Fibroblast of skin of left biceps (primary cell): ENCODE measurements around the gene ATP5PD.
"Not testable (repeated sequence)": the region's sequence is repeated elsewhere in the genome, so short reads cannot be mapped to it uniquely, and the experiment has no call there.

Experiments used
- DNase-seq, 2 experiments: peaks; one replicate each; pipeline ENCODE4 v3.0.0-alpha.2; 2013; ENCODE audit warnings: low read depth in 2 of 2

ATP5PD gene

DNA sequence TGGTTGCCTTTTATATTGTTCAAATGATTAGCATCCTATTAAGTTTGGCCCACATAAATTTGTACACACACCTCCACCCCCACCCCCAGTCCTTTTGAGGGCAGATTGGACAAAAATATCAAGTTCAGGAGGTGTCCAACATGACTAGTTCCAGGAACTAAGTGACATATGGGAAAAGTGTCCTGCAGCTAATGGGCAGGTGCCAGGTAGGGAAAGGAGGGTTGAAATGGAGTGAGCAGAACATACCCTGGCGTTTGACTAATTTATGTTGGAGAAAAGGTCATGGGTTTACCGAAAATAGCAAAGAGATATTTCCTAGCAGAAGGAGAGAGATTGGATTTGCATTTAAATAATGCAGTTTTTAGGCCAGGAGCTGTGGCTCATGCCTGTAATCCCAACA, 5.2 kb upstream of the ATP5PD start:
- DNase-seq: no peak

DNA sequence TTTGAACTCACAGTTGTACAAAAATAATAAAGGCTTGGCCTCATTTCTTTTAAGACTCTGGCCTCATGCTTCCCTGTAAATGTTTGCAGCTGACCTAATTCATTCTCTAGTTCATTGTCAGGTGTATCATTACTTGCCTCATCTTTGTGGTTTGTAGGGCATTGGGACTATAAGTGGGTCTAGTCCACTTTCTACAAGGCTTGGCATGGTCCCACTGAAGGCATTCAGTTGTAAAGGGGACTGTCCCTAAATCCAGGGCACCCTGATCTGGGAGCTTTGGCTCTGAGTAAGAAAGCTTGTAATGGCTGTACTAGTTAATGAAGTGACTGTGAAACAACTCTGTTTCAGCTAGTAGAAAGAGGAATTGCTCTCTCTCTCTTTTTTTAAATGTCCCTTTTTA, 2.9 kb upstream of the ATP5PD start:
- DNase-seq: no peak

DNA sequence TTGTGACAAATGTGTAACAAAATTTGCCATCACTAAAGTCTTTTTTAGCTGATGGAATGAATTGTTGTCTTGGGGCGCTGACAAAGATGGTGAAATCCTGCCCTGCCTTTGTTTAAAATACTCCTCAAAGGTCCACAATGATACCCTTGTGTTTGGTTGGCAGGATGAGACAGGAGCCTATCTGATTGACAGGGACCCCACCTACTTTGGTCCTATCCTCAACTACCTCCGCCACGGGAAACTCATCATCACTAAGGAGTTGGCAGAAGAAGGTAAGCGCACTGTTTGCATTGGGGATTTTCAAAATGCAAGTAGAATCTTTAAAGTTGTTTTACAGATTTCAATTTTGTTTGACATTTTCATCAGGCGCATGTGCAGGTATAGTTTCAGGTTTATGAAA, 2.3 kb upstream of the ATP5PD start:
- DNase-seq: no peak

DNA sequence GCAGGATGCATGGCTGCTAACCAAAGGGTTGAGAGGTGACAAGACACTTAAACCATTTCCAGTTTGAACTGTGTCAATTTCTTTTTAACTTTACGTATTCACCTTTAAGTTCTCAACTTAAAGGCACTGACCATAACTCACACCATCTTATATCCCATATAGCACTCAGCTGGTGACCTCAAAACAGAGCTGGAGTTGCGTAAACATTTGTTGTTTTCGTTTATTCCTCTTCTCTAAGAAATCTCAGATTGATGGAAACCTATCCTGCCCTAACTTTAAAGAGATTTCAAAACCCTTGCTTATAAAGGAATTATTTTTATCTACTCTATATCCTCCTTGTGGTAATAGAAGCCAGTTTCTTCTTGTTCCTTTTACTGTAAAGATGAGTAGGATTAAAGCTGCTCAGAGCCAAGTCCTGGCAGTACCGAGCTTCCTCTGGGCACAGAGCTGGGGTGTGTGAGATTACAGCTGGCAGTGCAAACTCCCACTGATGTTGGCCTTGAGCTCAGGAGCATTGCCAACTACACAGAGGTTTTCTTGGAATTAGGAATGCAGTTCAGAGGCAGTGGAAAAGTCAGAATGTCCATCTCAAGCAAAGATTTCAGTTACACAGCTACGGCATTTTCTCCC, 1.6 kb upstream of the ATP5PD start:
- no peak for DNase-seq

DNA sequence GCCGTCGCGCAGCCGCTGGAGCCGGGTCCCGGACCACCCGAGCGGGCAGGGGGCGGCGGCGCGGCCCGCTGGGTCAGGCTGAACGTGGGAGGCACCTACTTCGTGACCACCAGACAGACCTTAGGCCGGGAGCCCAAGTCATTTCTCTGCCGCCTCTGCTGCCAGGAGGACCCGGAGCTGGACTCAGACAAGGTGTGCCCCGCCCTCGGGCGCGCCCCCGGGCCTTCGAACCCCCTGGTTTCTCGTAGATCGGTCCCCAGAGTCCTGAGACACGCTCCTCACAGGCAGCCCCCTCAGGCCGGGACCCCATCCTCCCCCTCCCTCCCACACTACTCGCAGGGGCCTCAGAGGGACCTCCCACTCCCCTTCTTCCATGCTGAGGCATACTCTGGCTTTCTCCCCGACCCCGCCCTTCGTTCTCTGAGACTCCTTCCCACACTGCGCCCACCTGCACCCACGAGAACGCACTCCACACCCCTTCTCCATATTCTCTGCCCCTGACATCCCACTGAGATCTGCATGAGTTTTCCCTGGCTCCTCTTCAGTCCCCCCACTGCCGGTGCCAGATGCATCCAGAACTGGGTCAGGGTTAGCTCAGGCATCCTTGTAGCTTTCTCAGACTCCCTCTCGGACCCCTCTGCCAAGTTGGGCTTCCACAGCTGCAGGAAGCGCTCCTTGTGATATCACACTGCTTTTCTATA, 779 bp upstream of the ATP5PD start:
- no peak for DNase-seq

DNA sequence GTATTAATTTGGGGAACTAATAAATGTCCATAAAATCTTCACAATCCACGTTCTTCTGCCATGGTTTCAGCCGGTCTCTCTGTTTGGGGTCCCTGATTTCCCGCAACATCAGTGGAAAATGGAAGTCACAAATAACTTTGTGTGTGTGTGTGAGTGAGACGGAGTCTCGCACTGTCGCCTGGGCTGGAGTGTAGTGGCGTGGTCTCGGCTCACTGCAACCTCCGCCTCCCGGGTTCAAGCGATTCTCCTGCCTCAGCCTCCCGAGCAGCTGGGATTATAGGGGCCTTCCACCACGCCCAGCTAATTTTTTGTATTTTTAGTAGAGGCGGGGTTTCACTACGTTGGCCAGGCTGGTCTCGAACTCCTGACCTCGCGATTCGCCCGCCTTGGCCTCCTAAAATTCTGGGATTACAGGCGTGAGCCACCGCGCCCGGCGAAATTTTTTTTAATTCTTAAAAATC, 793 bp downstream of the ATP5PD start:
- not testable (repeated sequence) for DNase-seq

DNA sequence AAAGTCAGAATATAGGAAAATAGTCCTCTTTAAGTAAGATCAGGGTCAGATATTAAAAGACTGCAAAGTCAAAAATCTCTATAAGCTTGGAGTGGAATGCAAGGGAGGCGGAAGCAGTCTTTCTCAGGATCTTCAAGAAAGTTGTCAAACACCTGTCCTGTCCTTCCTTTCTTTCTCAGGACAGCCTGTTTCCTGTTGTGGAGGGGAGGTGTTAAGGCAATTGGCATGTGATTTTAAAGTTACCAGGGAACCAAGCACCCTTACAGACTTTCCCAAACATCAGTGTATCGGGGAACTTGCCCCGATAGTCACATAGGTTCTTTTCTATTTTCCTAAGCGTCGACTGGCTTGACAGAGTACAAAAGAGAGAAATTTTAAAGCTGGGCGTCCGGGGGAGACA, 2.1 kb downstream of the ATP5PD start:
- no peak for DNase-seq

DNA sequence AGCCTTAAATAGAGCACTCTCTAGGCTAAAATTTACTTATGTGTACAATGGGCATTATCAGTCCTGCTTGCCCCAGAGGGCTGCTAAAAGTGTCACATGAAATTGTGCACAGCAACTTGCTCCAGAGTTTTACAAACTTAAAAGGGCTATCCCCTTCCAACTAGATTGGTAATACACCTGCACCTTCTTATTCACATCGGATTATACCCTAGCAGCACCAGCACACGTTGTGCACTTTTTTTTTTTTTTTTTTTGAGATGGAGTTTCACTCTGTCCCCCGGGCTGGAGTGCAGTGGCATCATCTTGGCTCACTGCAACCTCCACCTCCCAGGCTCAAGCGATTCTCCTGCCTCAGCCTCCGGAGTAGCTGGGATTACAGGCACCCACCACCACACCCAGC, 3.0 kb downstream of the ATP5PD start:
- DNase-seq: not testable (repeated sequence)

DNA sequence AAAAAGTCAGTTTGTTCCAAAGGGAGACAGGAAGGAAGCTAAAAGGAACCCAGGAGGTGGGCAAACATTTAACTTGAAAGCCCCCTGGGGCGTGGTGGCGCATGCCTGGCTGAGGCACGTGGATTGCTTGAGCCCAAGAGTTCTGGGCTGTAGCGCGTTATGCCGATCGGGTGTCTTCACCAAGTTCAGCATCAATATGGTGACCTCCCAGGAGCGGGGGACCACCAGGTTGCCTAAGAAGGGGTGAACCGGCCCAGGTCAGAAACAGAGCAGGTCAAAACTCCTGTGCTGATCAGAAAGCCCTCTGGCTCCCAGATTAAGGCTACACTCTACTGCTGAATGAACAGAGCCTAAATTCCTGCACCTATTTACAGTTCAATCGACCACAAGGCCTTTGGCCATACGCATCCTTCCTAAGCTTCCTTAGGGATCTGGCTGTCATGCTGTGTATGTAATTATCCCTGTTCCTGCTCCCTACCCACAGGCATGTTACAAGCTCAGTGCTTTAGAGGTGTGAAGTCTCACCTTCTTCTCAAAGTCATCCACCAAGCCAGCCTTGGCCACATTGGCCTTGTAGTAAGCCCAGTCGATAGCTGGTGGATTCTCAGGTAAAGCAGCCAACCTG, 5.0 kb downstream of the ATP5PD start:
- no peak for DNase-seq

DNA sequence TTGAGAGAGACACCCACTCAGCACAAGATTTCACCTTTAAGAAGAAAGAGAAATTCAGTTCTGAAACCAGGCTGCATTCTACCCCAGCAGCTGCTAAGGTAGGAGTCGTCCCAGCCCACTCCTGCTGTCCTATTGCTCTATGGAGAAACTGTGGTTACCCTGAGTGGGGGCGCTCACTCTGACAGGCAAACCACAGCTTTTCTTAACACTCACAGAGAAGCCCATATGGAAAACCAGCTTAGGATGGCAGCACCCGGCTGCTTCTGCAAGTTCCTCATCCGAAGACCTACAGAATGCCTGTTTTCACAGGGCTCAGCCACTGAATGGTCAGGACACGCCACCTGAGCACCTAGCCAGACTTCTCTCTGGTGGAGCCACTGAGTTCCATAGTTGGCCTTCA, 7.5 kb downstream of the ATP5PD start:
- no peak for DNase-seq

DNA sequence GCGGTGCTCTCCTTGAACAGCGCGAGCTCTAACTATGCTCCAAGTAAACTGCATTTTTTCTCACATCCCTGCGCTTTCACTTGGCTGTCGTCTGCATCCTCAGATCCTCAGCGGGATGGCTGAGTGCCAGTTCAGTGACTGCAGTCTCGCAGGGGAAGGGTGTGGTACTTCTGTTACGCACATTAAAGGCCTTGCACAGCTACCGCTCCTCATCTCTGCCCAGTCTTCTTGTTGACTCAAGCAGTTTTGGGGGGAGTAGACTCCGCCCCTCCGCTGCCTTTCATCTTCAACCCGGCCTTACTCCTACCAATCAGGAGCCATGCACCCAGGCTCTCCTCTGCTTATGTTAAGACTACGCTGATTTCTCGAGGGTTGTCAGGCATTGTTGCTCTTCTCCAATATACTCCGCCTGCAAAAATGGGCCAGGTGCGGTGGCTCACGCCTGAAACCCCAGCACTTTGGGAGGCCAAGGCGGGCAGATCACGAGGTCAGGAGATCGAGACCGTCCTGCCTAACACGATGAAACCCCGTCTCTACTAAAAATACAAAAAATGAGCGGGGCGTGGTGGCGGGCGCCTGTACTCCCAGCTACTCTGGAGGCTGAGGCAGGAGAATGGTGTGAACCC, 10.0 kb downstream of the ATP5PD start:
- peak; percentile 28 to 35 for DNase-seq

DNA sequence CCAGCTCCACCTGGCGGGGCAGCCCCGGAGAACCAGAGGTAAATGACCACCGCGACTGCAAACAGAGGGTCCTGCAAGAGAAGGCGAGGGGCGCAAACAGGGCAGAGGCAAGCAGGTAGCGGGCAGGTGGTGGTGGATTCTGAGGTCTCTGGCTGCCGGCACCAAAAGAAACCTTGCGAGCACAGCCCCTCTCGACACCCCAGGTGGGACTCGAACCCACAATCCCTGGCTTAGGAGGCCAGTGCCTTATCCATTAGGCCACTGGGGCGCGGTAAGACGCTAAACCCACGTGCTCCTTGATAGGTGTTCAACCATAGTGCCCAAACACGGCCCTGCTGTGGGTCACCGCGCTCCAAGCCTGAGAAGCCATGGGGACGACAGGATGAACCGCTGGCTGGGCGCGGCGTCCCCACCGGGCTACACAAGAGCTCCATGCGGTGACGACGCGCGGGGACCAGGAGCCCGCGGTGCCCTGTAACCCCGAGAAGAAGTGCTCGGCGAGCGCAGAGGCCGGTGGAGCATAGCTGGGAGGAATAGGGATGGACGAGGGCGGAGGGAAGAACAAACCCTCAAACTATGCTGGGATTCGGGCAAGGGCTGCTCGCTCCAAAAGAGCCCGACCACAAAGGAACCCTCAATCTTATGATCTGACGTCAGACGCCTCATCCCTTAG, 12.4 kb downstream of the ATP5PD start:
- peak; percentile 72 to 73 for DNase-seq

DNA sequence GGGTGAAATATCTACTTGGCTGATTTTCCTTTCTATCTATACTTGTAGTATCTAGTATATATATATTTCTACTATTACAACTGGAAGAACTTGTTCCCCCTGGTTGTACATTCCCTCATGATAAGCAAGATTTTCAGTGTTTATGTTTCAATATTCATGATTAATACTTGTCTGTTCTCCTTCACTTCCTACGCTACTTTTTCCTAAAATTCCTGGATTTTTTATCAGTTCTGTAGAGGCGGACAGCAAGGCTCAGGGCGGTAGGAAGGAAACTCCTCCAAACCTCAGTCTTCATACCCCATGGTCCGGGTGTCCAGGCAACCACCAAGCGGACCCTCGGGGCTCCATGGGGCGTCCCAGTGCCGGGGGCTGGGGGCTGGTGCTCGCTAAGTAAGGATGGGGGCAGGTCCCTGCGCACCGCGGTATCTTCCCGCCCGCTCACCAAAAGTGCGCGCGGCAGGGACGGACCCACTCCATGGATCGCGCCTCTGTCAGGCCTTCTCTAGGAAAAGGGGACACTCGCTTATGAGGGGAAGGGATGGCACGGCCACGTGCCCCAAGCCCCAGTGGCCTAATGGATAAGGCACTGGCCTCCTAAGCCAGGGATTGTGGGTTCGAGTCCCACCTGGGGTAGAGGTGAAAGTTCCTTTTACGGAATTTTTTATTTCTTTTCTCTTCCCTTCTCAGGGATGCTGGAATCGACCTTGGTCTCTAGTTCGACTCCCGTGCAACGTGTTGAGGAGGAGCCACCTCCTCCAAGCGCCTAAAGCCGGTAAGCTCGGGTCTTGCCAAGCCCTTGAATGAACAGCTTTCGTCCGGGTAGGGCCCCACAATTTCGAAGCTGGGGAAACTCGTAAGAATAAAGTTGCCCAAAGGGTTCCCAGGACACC, 13.2 kb downstream of the ATP5PD start:
- peak; percentile 77 to 82 for DNase-seq

DNA sequence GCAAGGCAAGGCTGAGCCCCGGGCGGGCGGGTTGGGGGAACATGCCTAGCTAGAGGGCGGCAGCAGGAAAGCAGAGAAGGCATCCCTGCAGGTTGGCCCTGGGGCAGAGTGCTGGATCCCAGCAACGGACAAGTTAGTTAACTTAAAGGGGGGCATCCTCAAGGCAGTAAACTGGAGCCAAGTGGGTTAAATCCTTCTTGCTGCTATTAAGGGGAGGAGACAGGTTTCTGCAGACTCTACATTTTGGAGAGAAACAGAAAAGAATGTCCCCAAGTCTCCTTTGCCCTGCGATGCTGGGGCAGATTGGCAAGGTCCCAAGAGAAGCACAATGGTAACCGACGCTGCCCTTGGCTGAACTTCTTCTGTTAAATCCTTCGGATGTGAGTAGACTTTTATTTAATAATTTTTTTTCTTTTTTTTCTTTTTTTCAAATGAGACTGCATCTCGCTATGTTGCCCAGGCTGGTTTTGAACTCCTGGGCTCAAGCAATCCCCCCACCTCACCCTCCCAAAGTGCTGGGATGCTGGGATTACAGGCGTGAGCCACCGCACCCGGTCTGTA, 14.0 kb downstream of the ATP5PD start:
- no peak for DNase-seq

DNA sequence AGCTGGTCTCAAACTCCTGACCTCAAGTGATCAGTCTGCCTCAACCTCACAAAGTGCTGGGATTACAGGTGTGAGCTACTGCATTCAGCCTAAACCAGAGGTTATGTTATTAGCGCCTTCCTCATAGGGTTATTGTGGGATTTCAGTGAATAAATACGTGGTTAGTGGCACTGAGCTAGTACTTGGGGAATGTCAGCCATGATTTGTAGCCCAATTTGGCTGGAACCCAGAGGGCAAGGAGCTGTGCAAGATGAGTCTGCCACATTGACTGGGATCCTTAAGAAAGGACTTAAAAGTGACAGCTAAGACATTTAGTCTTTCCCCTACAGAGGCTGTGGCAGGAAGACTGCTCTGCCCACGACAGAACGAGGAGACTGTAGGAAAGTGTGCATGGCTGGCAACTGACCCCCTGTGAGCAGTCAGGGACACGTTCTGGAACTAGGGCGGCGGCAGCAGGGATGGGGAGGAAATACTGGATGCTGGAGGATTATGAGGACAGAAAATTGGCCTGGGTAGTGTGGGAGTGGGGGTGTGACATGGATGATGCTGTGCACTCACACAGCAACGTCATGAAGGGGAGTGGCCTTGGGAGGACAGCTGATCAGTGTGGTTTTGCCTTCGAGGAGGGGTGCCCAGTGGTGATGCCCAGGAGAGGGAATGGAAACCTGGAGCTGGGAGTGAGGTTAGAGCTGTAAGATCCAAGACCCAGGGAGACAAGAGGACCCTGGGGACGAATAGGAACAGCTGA, 14.6 kb downstream of the ATP5PD start:
- peak in 1 of 2 experiments; percentile 35 for DNase-seq

DNA sequence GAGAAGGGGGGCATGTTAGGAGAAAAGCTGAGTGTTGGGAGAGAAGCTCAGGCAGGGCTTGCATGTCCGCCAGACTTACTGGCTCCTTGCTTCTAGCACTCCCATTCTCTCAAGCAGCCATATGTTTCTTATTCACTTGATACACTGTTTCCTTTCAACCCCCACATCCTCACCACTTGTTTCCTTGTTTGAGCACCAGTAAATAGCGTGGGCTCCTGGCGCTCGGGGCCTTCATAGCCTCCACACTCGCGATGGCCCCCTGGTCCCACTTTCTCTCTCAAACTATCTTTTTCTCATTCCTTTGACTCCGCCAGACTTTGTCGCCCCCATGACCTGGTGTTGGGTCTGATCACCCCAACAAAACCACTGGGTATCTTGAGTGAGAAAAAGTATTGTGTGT, 16.6 kb downstream of the ATP5PD start:
- DNase-seq: no peak

DNA sequence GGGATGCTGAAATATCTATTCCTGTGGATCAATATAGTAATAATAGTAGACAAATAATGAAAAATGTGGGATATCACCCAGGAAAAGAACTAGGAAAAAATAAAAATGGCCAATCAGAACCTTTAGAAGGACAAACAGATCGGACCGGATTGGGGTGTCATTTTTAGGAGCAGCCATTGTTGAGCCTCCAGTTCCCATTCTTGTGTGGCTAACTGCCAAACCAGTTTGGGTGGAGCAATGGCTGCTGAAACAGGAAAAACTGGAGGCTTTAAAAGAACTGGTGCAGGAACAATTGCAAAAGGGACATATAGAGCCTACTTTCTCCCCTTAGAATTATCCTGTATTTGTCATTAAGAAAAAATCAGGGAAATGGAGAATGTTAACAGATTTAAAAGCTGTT, 20.1 kb downstream of the ATP5PD start:
- not testable (repeated sequence) for DNase-seq

DNA sequence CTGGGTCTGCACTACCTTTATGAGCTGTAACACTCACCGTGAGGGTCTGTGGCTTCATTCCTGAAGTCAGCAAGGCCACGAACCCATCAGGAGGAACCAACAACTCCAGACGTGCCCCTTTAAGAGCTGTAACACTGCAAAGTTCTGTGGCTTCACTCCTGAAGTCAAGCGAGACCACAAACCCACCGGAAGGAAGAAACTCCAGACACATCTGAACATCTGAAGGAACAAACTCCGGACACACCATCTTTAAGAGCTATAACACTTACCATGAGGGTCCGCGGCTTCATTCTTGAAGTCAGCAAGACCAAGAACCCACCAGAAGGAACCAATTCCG, 21.4 kb downstream of the ATP5PD start:
- DNase-seq: not testable (repeated sequence)

DNA sequence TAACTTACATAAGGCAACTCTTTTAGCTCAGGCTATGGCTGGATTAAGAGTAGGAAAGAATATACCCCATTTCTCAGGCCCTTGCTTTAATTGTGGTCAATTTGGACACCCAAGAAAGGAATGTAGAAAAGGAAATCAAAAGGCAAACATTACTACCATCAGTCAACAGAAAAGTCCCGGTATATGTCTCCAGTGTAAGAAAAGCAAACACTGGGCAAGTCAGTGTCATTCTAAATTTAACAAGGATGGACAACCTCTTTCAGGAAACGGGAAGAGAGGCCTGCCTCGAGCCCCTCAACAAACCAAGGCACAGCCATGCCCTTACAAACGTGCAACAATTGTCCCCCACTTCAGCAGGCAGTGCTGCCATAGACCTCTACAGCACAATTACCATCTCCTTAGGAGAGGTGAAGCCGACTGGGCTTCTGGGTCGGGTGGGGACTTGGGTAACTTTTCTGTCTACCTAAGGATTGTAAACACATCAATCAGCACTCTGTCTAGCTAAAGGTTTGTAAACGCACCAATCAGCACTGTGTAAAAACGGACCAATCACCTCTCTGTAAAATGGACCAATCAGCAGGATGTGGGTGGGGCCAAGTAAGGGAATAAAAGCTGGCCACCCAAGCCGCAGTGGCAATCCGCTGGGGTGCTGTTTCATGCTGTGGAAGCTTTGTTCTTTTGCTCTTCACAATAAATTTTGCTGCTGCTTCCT, 21.9 kb downstream of the ATP5PD start:
- DNase-seq: no peak
